Activated CD8-positive, alpha-beta T cell treated with anti-CD3 and anti-CD28 coated beads, Interleukin-2, amount 10 ng/mL, durations not matched to agents 7 days and 5 days (primary cell): ENCODE data around the gene DIP2C. TPM values are rescaled to one million over a fixed set of nuclear protein-coding genes. Genes with fewer than 3 reads are reported as not detected.
"Not testable (repeated sequence)": the region's sequence is repeated elsewhere in the genome, so short reads cannot be mapped to it uniquely, and the experiment has no call there.

Source experiments
- ATAC-seq: fragments of 150-1000 bp; cut with Tn5 transposase; one replicate; pipeline ENCODE4 v1.10.0; 2021; ENCODE audit warnings: moderate library complexity
- CTCF ChIA-PET: fragments of 350-600 bp; sonication (Branson Sonifier 250); formaldehyde crosslinking; loops from one replicate; lab custom pipeline; 2021; ENCODE audit warnings: antibody characterized with exemption; lab: Charles Lee
- POLR2A ChIA-PET: fragments of 350-600 bp; sonication (Branson Sonifier 250); formaldehyde crosslinking; loops from one replicate; lab custom pipeline; 2021; ENCODE audit warnings: antibody characterized with exemption; lab: Charles Lee
- DNase-seq: peaks from one replicate; pipeline ENCODE4 v3.0.0-alpha.2; 2020
- H3K27ac Mint-ChIP-seq: one replicate; pipeline ENCODE4 v1.8.0; 2021; ENCODE audit warnings: mild to moderate bottlenecking, mixed read lengths
- H3K27me3 Mint-ChIP-seq: one replicate; pipeline ENCODE4 v1.8.0; 2021; ENCODE audit warnings: low read depth, mixed read lengths
- H3K36me3 Mint-ChIP-seq: one replicate; pipeline ENCODE4 v1.8.0; 2021; ENCODE audit warnings: low read depth, mixed read lengths
- H3K4me1 Mint-ChIP-seq: one replicate; pipeline ENCODE4 v1.8.0; 2021; ENCODE audit warnings: low read depth, mixed read lengths
- H3K4me3 Mint-ChIP-seq: one replicate; pipeline ENCODE4 v1.8.0; 2021; ENCODE audit warnings: mild to moderate bottlenecking, mixed read lengths
- H3K9me3 Mint-ChIP-seq: one replicate; pipeline ENCODE4 v1.8.0; 2022; ENCODE audit warnings: mixed read lengths; ENCODE audit not compliant: insufficient read depth
- total RNA-seq, 2 experiments: library from RNA; stranded (reverse); gene quantifications; one replicate each; pipeline ENCODE4 v1.2.3, GENCODE V29; 2021

Gene DIP2C
- total RNA-seq, 2 experiments from 2014 or later = 0.34 to 0.39 TPM

DNA sequence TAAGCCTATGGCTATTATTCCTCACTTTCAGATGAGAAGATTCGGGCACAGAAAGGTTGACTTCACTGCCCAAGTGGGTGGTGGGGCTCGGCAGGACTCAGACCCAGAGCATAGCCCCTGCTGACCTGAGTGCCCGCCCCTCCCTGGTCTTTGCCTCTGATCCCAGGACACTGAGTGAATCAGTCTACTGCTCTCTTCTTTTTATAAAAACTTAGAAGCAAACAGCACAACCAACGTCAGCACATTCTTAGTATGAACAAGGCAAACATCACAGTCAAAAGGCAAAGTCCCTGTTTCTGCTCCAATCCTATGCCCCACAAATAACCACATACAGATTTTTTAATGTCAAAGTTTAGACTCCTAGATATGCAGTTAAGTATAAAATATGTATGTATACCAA is 316.5 kb downstream of the DIP2C start:
- H3K4me3 Mint-ChIP-seq = no peak overlapping the region
- peaks cover 2% of the 10 kb centered on the region for H3K36me3 Mint-ChIP-seq
- peaks cover 6% of the 10 kb centered on the region for H3K9me3 Mint-ChIP-seq
- DNase-seq (no peak), ATAC-seq (no peak)
- no peak overlapping the region for H3K27ac Mint-ChIP-seq
- CTCF ChIA-PET = no interaction called here
- H3K27me3 Mint-ChIP-seq = peaks cover 5% of the 10 kb centered on the region
- peaks cover 12% of the 10 kb centered on the region for H3K4me1 Mint-ChIP-seq
- POLR2A ChIA-PET = no interaction called here

DNA sequence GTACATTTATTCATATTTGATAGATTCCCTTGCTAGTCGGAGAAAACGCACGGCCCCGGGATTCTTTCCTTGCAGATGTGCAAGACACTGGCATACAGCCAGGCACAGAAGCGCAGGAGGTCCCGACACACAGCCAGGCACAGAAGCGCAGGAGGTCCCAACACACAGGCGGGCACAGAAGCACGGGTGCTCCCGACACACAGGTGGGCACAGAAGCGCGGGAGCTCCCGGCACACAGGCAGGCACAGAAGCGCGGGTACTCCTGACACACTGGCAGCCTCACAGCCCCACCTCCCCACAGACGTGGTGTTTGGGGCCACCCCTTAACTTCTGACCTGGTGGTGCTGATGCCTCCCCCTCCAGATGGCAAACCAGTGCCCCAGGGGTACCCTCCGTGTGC is 316.9 kb downstream of the DIP2C start:
- peaks cover 2% of the 10 kb centered on the region for H3K36me3 Mint-ChIP-seq
- H3K27ac Mint-ChIP-seq = no peak overlapping the region
- H3K27me3 Mint-ChIP-seq = peaks cover 5% of the 10 kb centered on the region
- no peak overlapping the region for H3K4me3 Mint-ChIP-seq
- POLR2A ChIA-PET = no interaction called here
- DNase-seq (no peak), ATAC-seq (no peak)
- H3K9me3 Mint-ChIP-seq = peaks cover 6% of the 10 kb centered on the region
- CTCF ChIA-PET = no interaction called here
- peaks cover 10% of the 10 kb centered on the region for H3K4me1 Mint-ChIP-seq

- no peaks in the 10 kb centered on the region for H3K4me1 Mint-ChIP-seq
- H3K4me3 Mint-ChIP-seq = no peak overlapping the region
- no peaks in the 10 kb centered on the region for H3K9me3 Mint-ChIP-seq
- ATAC-seq = no peak
- no peak for DNase-seq
- ChIA-PET POLR2A (no interaction called here), CTCF (no interaction called here)
- H3K27ac Mint-ChIP-seq = no peak overlapping the region
- H3K36me3 Mint-ChIP-seq = no peaks in the 10 kb centered on the region
- peaks cover 5% of the 10 kb centered on the region for H3K27me3 Mint-ChIP-seq
These were observed 318.0 kb downstream of the DIP2C start for GRCh38 chr10:371515-371914.

GRCh38 chr10:370449-370825 is 319.0 kb downstream of the DIP2C start:
- Mint-ChIP-seq H3K27ac (no peak overlapping the region), H3K36me3 (no peaks in the 10 kb centered on the region), H3K9me3 (no peaks in the 10 kb centered on the region), H3K27me3 (peaks cover 5% of the 10 kb centered on the region), H3K4me3 (no peak overlapping the region), H3K4me1 (no peaks in the 10 kb centered on the region)
- DNase-seq (no peak), ATAC-seq (no peak)
- CTCF ChIA-PET = interaction anchor here (1.0 kb wide), 1 partner anchor 47 kb away, joined by 4 read pairs; no protein-coding TSS in a partner anchor
- POLR2A ChIA-PET = no interaction called here

DNA sequence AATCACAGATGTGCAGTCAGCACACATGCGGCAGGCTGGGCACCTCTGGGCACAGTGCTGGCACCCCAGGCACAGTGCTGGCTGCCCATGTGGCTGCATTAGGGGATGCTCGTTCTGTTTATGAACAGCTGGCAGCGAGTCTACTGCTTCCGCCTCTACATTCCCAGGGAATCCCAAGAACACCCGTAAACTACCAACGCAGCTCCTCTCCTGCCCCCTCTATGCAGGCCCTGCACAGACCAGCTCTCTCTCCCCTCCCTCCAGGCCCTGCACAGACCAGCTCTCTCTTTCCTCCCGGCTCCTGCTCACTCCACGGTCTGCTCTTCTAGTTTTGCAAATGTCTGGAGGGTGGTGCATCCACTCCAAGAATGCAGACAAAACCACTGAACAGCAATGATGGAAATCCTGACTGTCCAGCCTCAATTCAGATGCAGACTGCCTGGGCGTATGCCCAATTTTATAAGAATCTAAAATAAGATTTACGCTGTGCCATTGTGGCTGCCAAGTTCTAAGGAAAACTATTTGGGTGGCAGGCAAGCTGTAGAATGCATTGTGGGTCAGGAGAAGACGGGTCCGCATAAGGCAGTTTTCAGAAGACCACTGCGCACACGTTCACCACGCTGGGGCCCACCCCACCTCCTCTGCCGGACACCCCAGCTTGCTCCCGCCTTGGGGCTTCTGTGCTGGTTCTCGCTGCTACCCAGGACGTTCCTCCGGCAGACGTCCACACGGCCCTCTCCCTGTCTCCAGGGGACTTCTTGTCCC is 319.6 kb downstream of the DIP2C start:
- ChIA-PET POLR2A (no interaction called here), CTCF (no interaction called here)
- no peaks in the 10 kb centered on the region for H3K9me3 Mint-ChIP-seq
- no peaks in the 10 kb centered on the region for H3K36me3 Mint-ChIP-seq
- H3K27ac Mint-ChIP-seq = no peak overlapping the region
- no peak overlapping the region for H3K4me3 Mint-ChIP-seq
- DNase-seq = no peak
- H3K27me3 Mint-ChIP-seq = peaks cover 5% of the 10 kb centered on the region
- H3K4me1 Mint-ChIP-seq = no peaks in the 10 kb centered on the region
- ATAC-seq = no peak

- no peak for DNase-seq
- Mint-ChIP-seq H3K27me3 (peaks cover 5% of the 10 kb centered on the region), H3K4me3 (no peak overlapping the region), H3K9me3 (no peaks in the 10 kb centered on the region), H3K4me1 (no peaks in the 10 kb centered on the region), H3K27ac (no peak overlapping the region), H3K36me3 (no peaks in the 10 kb centered on the region)
- ChIA-PET CTCF (no interaction called here), POLR2A (no interaction called here)
- no peak for ATAC-seq
These were observed 320.2 kb downstream of the DIP2C start for GRCh38 chr10:369221-369683.

GRCh38 chr10:368579-369220 is 320.8 kb downstream of the DIP2C start:
- no peak for DNase-seq
- no peak for ATAC-seq
- Mint-ChIP-seq H3K27me3 (peaks cover 2% of the 10 kb centered on the region), H3K27ac (no peak overlapping the region), H3K36me3 (no peaks in the 10 kb centered on the region), H3K4me1 (no peaks in the 10 kb centered on the region), H3K9me3 (no peaks in the 10 kb centered on the region), H3K4me3 (no peak overlapping the region)
- POLR2A ChIA-PET = no interaction called here
- CTCF ChIA-PET = no interaction called here

DNA sequence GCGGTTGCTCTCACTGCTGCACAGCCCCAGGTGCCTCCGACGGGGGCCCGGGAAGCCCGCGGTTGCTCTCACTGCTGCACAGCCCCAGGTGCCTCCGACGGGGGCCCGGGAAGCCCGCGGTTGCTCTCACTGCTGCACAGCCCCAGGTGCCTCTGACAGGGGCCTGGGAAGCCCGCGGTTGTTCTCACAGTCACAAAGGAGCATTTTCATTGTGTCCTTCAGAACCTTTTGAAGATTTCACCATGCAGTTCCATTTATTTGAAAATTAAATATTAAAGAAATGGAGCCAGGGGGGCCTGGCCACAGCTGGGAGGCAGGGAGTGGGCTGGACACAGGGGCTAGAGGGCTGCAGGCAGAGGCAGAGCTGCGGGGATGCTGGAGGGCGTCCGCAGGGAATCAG is 321.4 kb downstream of the DIP2C start:
- H3K27me3 Mint-ChIP-seq, DNase-seq, H3K4me1 Mint-ChIP-seq, H3K9me3 Mint-ChIP-seq, CTCF ChIA-PET, ATAC-seq, H3K4me3 Mint-ChIP-seq, POLR2A ChIA-PET, H3K27ac Mint-ChIP-seq, H3K36me3 Mint-ChIP-seq: not testable (repeated sequence)

GRCh38 chr10:367636-368035 is 321.8 kb downstream of the DIP2C start:
- Mint-ChIP-seq H3K4me3 (no peak overlapping the region), H3K27me3 (no peaks in the 10 kb centered on the region), H3K4me1 (no peaks in the 10 kb centered on the region), H3K9me3 (no peaks in the 10 kb centered on the region), H3K36me3 (no peaks in the 10 kb centered on the region), H3K27ac (no peak overlapping the region)
- no peak for DNase-seq
- no peak for ATAC-seq
- POLR2A ChIA-PET = no interaction called here
- CTCF ChIA-PET = no interaction called here

GRCh38 chr10:366186-366585 is 323.3 kb downstream of the DIP2C start:
- ChIA-PET POLR2A (no interaction called here), CTCF (no interaction called here)

GRCh38 chr10:364267-364775 is 325.1 kb downstream of the DIP2C start:
- no peak overlapping the region for H3K4me3 Mint-ChIP-seq
- ChIA-PET POLR2A (interaction anchor here (0.7 kb wide), 1 partner anchor 98 kb away, joined by 3 read pairs; no protein-coding TSS in a partner anchor), CTCF (no interaction called here)
- no peak overlapping the region for H3K27ac Mint-ChIP-seq
- no peaks in the 10 kb centered on the region for H3K9me3 Mint-ChIP-seq
- no peaks in the 10 kb centered on the region for H3K4me1 Mint-ChIP-seq
- no peaks in the 10 kb centered on the region for H3K27me3 Mint-ChIP-seq
- ATAC-seq = no peak
- DNase-seq = no peak
- H3K36me3 Mint-ChIP-seq = no peaks in the 10 kb centered on the region

More at GRCh38 chr10:366186-366585, 323.3 kb downstream of the DIP2C start:
- Mint-ChIP-seq H3K27me3 (no peaks in the 10 kb centered on the region), H3K36me3 (no peaks in the 10 kb centered on the region), H3K27ac (no peak overlapping the region), H3K4me1 (no peaks in the 10 kb centered on the region), H3K9me3 (no peaks in the 10 kb centered on the region), H3K4me3 (no peak overlapping the region)
- no peak for ATAC-seq
- DNase-seq = no peak

DNA sequence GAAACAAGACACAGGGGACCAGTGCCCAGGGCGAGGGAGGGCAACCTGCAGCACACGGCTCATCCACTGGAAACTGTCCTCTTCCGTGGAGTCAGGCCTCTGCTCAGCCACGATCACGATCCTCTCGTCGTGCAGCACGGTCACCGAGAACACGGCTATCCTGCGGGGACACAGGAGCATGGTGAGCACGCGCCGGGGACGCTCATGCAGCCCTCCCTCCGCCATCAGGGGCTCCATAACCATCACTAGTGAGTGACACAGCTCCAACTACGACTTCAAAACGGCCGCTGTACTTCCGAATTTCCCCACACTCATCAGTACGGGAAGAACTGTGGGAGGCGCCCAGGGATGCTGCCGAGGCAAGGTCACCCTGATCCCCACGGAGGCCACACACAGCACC is 326.3 kb downstream of the DIP2C start:
- H3K27me3 Mint-ChIP-seq = no peaks in the 10 kb centered on the region
- POLR2A ChIA-PET = no interaction called here
- ATAC-seq (no peak), DNase-seq (no peak)
- H3K4me3 Mint-ChIP-seq = no peak overlapping the region
- H3K4me1 Mint-ChIP-seq = no peaks in the 10 kb centered on the region
- H3K9me3 Mint-ChIP-seq = no peaks in the 10 kb centered on the region
- CTCF ChIA-PET = no interaction called here
- no peaks in the 10 kb centered on the region for H3K36me3 Mint-ChIP-seq
- no peak overlapping the region for H3K27ac Mint-ChIP-seq
